Measurements from ENCODE around the gene NOSTRIN.

DNA sequence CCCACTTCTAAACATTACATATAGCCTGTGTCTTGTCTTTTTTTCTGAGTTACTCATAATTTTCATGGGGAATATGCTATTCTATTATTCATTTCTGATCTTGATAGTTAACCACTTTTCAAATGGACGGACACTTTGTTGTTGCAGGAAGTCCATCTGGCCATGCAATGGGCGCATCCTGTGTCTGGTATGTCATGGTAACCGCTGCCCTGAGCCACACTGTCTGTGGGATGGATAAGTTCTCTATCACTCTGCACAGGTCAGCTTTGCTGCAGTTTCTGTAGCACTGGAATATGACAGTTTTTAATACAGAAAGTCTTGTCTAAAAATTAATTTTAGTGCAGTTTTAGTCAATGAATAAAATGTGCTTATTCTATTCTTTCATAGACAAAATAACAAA, 101.9 kb downstream of the NOSTRIN start:
- TF ChIP-seq POLR2A (IDR thresholded peaks at IDR 0.05) (no peak), EP300 (IDR thresholded peaks at IDR 0.05) (no peak), POLR2AphosphoS5 (IDR thresholded peaks at IDR 0.05) (no peak)
- TF ChIP-seq, protein P1, sequence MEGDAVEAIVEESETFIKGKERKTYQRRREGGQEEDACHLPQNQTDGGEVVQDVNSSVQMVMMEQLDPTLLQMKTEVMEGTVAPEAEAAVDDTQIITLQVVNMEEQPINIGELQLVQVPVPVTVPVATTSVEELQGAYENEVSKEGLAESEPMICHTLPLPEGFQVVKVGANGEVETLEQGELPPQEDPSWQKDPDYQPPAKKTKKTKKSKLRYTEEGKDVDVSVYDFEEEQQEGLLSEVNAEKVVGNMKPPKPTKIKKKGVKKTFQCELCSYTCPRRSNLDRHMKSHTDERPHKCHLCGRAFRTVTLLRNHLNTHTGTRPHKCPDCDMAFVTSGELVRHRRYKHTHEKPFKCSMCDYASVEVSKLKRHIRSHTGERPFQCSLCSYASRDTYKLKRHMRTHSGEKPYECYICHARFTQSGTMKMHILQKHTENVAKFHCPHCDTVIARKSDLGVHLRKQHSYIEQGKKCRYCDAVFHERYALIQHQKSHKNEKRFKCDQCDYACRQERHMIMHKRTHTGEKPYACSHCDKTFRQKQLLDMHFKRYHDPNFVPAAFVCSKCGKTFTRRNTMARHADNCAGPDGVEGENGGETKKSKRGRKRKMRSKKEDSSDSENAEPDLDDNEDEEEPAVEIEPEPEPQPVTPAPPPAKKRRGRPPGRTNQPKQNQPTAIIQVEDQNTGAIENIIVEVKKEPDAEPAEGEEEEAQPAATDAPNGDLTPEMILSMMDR (IDR thresholded peaks at IDR 0.05) = no peak

All from gastroesophageal sphincter (tissue), 3 donors.